HEK293 (cell line): Measurements from ENCODE around the gene STXBP4.

ENCODE experiments used
- CTCF ChIA-PET: fragments of 350-600 bp; formaldehyde crosslinking; extraction: SDS; loops from one replicate; lab custom pipeline; 2021; ENCODE audit warnings: antibody characterized with exemption; lab: Yijun Ruan, JAX
- POLR2A ChIA-PET: fragments of 300-600 bp; formaldehyde crosslinking; extraction: SDS; loops from one replicate; lab custom pipeline; 2020; ENCODE audit warnings: antibody characterized with exemption, inconsistent platforms; lab: Yijun Ruan, JAX
- H3K27ac ChIP-seq: fragments of 200-500 bp; sonication (Bioruptor generic); 2 replicates; pipeline ENCODE4 v1.5.1; 2014; ENCODE audit warnings: low read depth, low read length, control low read depth, inconsistent platforms; ENCODE audit errors: extremely low read depth
- H3K36me3 ChIP-seq, 2 experiments: fragments of 200-500 bp in 1 of 2; sonication (Bioruptor generic) in 1 of 2; 1 replicate in 1 of 2; 2 replicates in 1 of 2; pipeline ENCODE4 v1.5.1; 2014 to 2017; ENCODE audit warnings: inconsistent platforms in 2 of 2, low read length in 2 of 2; ENCODE audit not compliant: control insufficient read depth in 2 of 2, insufficient read depth in 1 of 2
- H3K4me1 ChIP-seq: fragments of 200-500 bp; sonication (Bioruptor generic); 2 replicates; pipeline ENCODE4 v1.5.1; 2014; ENCODE audit warnings: mild to moderate bottlenecking, low read length, inconsistent platforms; ENCODE audit not compliant: control insufficient read depth, insufficient read depth
- H3K4me3 ChIP-seq: 2 replicates; pipeline ENCODE4 v1.5.1; 2011; ENCODE audit warnings: low read depth, mild to moderate bottlenecking, control low read depth, low read length, moderate library complexity
- H3K9me3 ChIP-seq: fragments of 200-500 bp; sonication (Bioruptor generic); 2 replicates; pipeline ENCODE4 v1.5.1; 2014; ENCODE audit warnings: low read depth, low read length, inconsistent platforms; ENCODE audit not compliant: control insufficient read depth, insufficient read depth
- BCL11B ChIP-seq: fragments of 450-650 bp; formaldehyde crosslinking; IDR thresholded peaks from 2 replicates; pipeline ENCODE4 v1.5.1; 2016; ENCODE audit warnings: low read depth, missing biosample characterization, missing genetic modification characterization
- HOXD13 ChIP-seq: sonication (generic); formaldehyde crosslinking; IDR thresholded peaks from 2 replicates; pipeline ENCODE4 v1.8.0; 2022; ENCODE audit warnings: missing genetic modification reagents, borderline replicate concordance
- OSR2 ChIP-seq: fragments of 450-650 bp; formaldehyde crosslinking; IDR thresholded peaks from 2 replicates; pipeline ENCODE4 v1.5.1; 2016; ENCODE audit warnings: missing biosample characterization, missing genetic modification characterization
- SCRT1 ChIP-seq: fragments of 450-650 bp; formaldehyde crosslinking; IDR thresholded peaks from 2 replicates; pipeline ENCODE4 v1.5.1; 2016; ENCODE audit warnings: missing biosample characterization, missing genetic modification characterization, borderline replicate concordance
- SCRT2 ChIP-seq: fragments of 450-650 bp; formaldehyde crosslinking; IDR thresholded peaks from 2 replicates; pipeline ENCODE4 v1.5.1; 2016; ENCODE audit warnings: missing biosample characterization, missing genetic modification characterization
- ZFHX2 ChIP-seq: fragments of 450-650 bp; formaldehyde crosslinking; conservative IDR thresholded peaks from 2 replicates; pipeline ENCODE4 v1.5.1; 2016; ENCODE audit warnings: missing biosample characterization, missing genetic modification characterization
- ZFP41 ChIP-seq: fragments of 450-650 bp; formaldehyde crosslinking; IDR thresholded peaks from 2 replicates; pipeline ENCODE4 v1.5.1; 2016; ENCODE audit warnings: missing biosample characterization, missing genetic modification characterization, borderline replicate concordance
- ZNF114 ChIP-seq: fragments of 450-650 bp; formaldehyde crosslinking; IDR thresholded peaks from 2 replicates; pipeline ENCODE4 v1.5.0; 2017; ENCODE audit warnings: missing biosample characterization, missing genetic modification characterization
- ZNF132 ChIP-seq: fragments of 450-650 bp; formaldehyde crosslinking; IDR thresholded peaks from 2 replicates; pipeline ENCODE4 v1.5.1; 2017; ENCODE audit warnings: missing biosample characterization, missing genetic modification characterization, borderline replicate concordance
- ZNF133 ChIP-seq: fragments of 450-650 bp; formaldehyde crosslinking; IDR thresholded peaks from 2 replicates; pipeline ENCODE4 v1.5.1; 2016; ENCODE audit warnings: missing biosample characterization, missing genetic modification characterization
- ZNF221 ChIP-seq: fragments of 450-650 bp; formaldehyde crosslinking; IDR thresholded peaks from 2 replicates; pipeline ENCODE4 v1.5.1; 2017; ENCODE audit warnings: missing biosample characterization, missing genetic modification characterization, borderline replicate concordance
- ZNF311 ChIP-seq: fragments of 450-650 bp; formaldehyde crosslinking; IDR thresholded peaks from 2 replicates; pipeline ENCODE4 v1.5.1; 2017; ENCODE audit warnings: missing biosample characterization, missing genetic modification characterization, borderline replicate concordance
- ZNF366 ChIP-seq: fragments of 450-650 bp; formaldehyde crosslinking; conservative IDR thresholded peaks from 2 replicates; pipeline ENCODE4 v1.5.1; 2016; ENCODE audit warnings: missing biosample characterization, missing genetic modification characterization
- ZNF596 ChIP-seq: fragments of 450-650 bp; IDR thresholded peaks from 2 replicates; pipeline ENCODE4 v1.5.0; 2018; ENCODE audit warnings: missing biosample characterization, mild to moderate bottlenecking, missing genetic modification characterization, moderate library complexity
- ZNF624 ChIP-seq: fragments of 450-650 bp; formaldehyde crosslinking; IDR thresholded peaks from 2 replicates; pipeline ENCODE4 v1.5.1; 2017; ENCODE audit warnings: missing biosample characterization, missing genetic modification characterization
- ZNF654 ChIP-seq: fragments of 450-650 bp; formaldehyde crosslinking; IDR thresholded peaks from 2 replicates; pipeline ENCODE4 v1.5.1; 2016; ENCODE audit warnings: low read depth, missing biosample characterization, missing genetic modification characterization
- ZNF707 ChIP-seq: fragments of 450-650 bp; formaldehyde crosslinking; IDR thresholded peaks from 2 replicates; pipeline ENCODE4 v1.5.1; 2016; ENCODE audit warnings: missing biosample characterization, missing genetic modification characterization
- ZSCAN16 ChIP-seq: fragments of 450-650 bp; formaldehyde crosslinking; IDR thresholded peaks from 2 replicates; pipeline ENCODE4 v1.5.1; 2016; ENCODE audit warnings: missing biosample characterization, missing genetic modification characterization
- TF ChIP-seq, protein P1 (sequence below): IDR thresholded peaks from 2 replicates; pipeline ENCODE4 v1.6.1; 2011; ENCODE audit warnings: mild to moderate bottlenecking, low read depth, low read length, borderline replicate concordance
- TF ChIP-seq, protein P2 (sequence below): fragments of 450-650 bp; formaldehyde crosslinking; optimal IDR thresholded peaks from 2 replicates; pipeline ENCODE3; 2016; ENCODE audit warnings: missing biosample characterization, mild to moderate bottlenecking, missing genetic modification characterization
- TF ChIP-seq, protein P3 (sequence below): fragments of 450-650 bp; IDR thresholded peaks from 2 replicates; pipeline ENCODE4 v1.5.1; 2018; ENCODE audit warnings: missing biosample characterization, missing genetic modification characterization
- TF ChIP-seq, protein P4 (sequence below): fragments of 450-650 bp; formaldehyde crosslinking; IDR thresholded peaks from 2 replicates; pipeline ENCODE4 v1.5.1; 2017; ENCODE audit warnings: missing biosample characterization, missing genetic modification characterization
- TF ChIP-seq, protein P5 (sequence below): fragments of 450-650 bp; formaldehyde crosslinking; IDR thresholded peaks from 2 replicates; pipeline ENCODE4 v1.5.1; 2016; ENCODE audit warnings: missing biosample characterization, missing genetic modification characterization

The STXBP4 gene

DNA sequence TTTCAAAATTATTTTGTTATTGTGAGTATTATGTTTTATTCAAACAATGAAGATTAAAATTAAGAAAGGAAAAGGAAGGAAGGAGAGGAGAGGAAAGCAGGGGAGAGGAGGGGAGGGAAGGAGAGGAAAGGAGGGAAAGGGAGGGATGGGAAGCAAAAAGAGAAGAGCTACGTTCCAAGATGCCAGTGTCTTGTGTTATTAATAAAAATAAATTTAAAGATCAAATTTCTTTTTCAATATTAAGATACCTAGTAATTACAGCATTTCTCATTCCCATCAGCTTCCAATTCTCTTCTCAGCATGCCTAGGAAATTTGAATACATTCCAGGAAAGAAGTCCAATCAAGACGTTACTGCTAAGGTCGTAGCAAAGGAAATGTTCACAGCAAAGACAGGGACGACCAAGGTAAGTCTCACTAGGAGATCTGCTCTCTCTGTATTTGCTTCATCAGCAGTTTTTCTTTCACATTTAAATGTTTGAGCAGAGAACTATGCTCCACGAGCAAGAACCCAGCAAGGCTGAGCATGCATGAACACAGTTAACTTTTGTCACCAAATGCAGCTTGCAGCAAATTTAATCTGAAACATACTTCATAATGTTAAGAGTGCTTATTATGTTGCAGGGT is 232.9 kb downstream of the STXBP4 start:
- ChIA-PET POLR2A (no interaction called here), CTCF (interaction anchor here (0.6 to 0.7 kb wide), 3 partner anchors 20 to 272 kb away, joined by 3 to 6 read pairs (median 4); no protein-coding TSS in a partner anchor)
- Histone ChIP-seq H3K36me3 (no peaks in the 10 kb centered on the region), H3K4me3 (no peak overlapping the region), H3K9me3 (no peaks in the 10 kb centered on the region), H3K4me1 (no peaks in the 10 kb centered on the region), H3K27ac (no peak overlapping the region)
- TF ChIP-seq ZNF624 (tag by site-specific recombination) = no peak
- TF ChIP-seq, protein P1, sequence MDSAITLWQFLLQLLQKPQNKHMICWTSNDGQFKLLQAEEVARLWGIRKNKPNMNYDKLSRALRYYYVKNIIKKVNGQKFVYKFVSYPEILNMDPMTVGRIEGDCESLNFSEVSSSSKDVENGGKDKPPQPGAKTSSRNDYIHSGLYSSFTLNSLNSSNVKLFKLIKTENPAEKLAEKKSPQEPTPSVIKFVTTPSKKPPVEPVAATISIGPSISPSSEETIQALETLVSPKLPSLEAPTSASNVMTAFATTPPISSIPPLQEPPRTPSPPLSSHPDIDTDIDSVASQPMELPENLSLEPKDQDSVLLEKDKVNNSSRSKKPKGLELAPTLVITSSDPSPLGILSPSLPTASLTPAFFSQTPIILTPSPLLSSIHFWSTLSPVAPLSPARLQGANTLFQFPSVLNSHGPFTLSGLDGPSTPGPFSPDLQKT = no peak
- no peak for TF ChIP-seq ZNF654 (tag by site-specific recombination)
- TF ChIP-seq ZSCAN16 (tag by site-specific recombination) = no peak
- TF ChIP-seq ZNF596 (tag by site-specific recombination) = no peak
- no peak for TF ChIP-seq OSR2 (tag by site-specific recombination)

DNA sequence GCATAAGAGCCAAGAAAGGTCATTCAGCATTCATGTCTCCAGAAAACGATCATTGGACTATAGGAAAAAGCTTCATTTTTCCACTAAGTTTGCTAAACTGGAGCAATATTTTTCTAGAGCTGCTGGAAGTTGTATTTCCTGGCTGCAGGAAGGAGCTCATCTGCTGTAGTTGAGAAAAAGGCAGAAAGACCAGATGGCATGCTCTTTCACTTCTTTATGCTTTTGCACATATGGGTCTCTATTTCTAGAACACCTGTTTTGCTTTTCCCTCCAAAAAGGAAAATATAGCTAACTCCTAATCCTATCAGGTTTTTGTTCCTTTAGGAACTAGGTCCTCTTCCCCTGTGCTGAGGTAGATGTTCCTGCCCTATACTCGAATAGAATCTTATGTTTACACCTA is 234.3 kb downstream of the STXBP4 start:
- ChIA-PET CTCF (interaction anchor here (0.6 to 1.3 kb wide), 3 partner anchors 36 to 153 kb away, joined by 3 to 4 read pairs (median 4); no protein-coding TSS in a partner anchor), POLR2A (no interaction called here)
- TF ChIP-seq, protein P2, sequence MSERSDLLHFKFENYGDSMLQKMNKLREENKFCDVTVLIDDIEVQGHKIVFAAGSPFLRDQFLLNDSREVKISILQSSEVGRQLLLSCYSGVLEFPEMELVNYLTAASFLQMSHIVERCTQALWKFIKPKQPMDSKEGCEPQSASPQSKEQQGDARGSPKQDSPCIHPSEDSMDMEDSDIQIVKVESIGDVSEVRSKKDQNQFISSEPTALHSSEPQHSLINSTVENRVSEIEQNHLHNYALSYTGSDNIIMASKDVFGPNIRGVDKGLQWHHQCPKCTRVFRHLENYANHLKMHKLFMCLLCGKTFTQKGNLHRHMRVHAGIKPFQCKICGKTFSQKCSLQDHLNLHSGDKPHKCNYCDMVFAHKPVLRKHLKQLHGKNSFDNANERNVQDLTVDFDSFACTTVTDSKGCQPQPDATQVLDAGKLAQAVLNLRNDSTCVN (tag by site-specific recombination) = no peak
- TF ChIP-seq ZNF221 (tag by site-specific recombination) (no peak), HOXD13 (CRISPR knock-in tag) (no peak), ZNF133 (tag by site-specific recombination) (no peak), ZNF114 (tag by site-specific recombination) (no peak), ZFHX2 (tag by site-specific recombination) (no peak), ZNF311 (no peak)
- TF ChIP-seq, protein P3, sequence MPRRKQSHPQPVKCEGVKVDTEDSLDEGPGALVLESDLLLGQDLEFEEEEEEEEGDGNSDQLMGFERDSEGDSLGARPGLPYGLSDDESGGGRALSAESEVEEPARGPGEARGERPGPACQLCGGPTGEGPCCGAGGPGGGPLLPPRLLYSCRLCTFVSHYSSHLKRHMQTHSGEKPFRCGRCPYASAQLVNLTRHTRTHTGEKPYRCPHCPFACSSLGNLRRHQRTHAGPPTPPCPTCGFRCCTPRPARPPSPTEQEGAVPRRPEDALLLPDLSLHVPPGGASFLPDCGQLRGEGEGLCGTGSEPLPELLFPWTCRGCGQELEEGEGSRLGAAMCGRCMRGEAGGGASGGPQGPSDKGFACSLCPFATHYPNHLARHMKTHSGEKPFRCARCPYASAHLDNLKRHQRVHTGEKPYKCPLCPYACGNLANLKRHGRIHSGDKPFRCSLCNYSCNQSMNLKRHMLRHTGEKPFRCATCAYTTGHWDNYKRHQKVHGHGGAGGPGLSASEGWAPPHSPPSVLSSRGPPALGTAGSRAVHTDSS (tag by site-specific recombination) = no peak
- TF ChIP-seq, protein P4, sequence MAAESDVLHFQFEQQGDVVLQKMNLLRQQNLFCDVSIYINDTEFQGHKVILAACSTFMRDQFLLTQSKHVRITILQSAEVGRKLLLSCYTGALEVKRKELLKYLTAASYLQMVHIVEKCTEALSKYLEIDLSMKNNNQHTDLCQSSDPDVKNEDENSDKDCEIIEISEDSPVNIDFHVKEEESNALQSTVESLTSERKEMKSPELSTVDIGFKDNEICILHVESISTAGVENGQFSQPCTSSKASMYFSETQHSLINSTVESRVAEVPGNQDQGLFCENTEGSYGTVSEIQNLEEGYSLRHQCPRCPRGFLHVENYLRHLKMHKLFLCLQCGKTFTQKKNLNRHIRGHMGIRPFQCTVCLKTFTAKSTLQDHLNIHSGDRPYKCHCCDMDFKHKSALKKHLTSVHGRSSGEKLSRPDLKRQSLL = no peak
- no peaks in the 10 kb centered on the region for H3K4me1 ChIP-seq
- H3K36me3 ChIP-seq = no peaks in the 10 kb centered on the region
- no peaks in the 10 kb centered on the region for H3K9me3 ChIP-seq
- no peak overlapping the region for H3K4me3 ChIP-seq
- no peak overlapping the region for H3K27ac ChIP-seq

DNA sequence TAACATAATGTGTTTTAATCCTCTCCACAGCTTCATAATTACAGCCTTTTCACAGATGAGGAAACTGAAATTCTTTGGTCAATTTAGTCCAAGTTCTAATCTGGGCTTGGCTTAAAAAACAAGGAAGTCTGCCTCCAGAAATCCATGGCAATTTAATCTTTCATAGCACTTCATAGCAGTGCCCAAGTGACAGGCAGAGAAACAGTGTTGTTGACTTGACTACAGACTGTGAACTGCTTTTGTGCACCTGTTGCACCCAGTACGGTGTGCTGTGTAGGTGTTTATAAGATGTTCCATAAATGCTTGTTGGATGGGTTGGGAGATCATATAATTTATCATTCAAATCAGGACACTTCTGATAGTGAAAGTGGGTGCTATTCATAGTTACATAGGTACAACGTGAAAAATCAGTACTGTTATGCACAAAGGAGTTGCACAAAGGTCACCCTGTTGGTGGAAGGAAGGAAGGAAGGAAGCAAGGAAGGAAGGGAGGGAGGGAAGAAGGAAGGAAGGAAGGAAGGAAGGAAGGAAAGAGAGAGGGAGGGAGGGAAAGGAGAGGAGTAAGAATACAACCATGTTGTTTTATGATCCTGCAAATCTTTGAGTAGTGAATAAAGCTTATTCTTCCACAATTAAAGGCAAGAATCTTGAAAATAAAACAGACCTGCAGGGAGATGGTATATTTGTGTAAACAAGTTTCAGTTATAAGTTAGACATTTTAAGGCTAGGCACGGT is 239.7 kb downstream of the STXBP4 start:
- CTCF ChIA-PET = no interaction called here
- POLR2A ChIA-PET = no interaction called here
- Histone ChIP-seq H3K36me3 (no peaks in the 10 kb centered on the region), H3K4me1 (peaks cover 9% of the 10 kb centered on the region; the same call in 1 of the 2 replicates), H3K4me3 (no peak overlapping the region), H3K9me3 (no peaks in the 10 kb centered on the region), H3K27ac (no peak overlapping the region)
- TF ChIP-seq SCRT1 (0 out of 2 replicates have a peak, but pooled peaks have one; percentile 23), ZNF707 (tag by site-specific recombination) (no peak), ZNF366 (tag by site-specific recombination) (peak; percentile 60), ZFP41 (tag by site-specific recombination) (no peak), ZNF132 (no peak), SCRT2 (tag by site-specific recombination) (peak; percentile 73), BCL11B (no peak)
- TF ChIP-seq, protein P5, sequence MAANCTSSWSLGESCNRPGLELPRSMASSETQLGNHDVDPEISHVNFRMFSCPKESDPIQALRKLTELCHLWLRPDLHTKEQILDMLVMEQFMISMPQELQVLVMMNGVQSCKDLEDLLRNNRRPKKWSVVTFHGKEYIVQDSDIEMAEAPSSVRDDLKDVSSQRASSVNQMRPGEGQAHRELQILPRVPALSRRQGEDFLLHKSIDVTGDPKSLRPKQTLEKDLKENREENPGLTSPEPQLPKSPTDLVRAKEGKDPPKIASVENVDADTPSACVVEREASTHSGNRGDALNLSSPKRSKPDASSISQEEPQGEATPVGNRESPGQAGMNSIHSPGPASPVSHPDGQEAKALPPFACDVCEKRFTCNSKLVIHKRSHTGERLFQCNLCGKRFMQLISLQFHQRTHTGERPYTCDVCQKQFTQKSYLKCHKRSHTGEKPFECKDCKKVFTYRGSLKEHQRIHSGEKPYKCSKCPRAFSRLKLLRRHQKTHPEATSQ (tag by site-specific recombination) = no peak
